Thyroid gland (tissue), 4 donors: ENCODE results near the gene ACTG2.

Source experiments
- CTCF ChIP-seq, 6 experiments: fragments of 200-600 bp in 3 of 6; fragments of 450-650 bp in 3 of 6; sonication (generic) in 3 of 6; IDR thresholded peaks; one replicate each; pipeline ENCODE4 v1.5.1; 2016 to 2019; ENCODE audit warnings: antibody characterized with exemption in 6 of 6, mild to moderate bottlenecking in 2 of 6, inconsistent platforms in 1 of 6, moderate library complexity in 1 of 6
- POLR2A ChIP-seq, 2 donors: fragments of 450-650 bp; IDR thresholded peaks; one replicate each; pipeline ENCODE4 v1.6.1; 2017; ENCODE audit warnings: antibody characterized with exemption in 2 of 2, mild to moderate bottlenecking in 2 of 2, moderate library complexity in 1 of 2

- no peak for TF ChIP-seq CTCF (IDR thresholded peaks at IDR 0.05)
- TF ChIP-seq POLR2A (IDR thresholded peaks at IDR 0.05), result no peak
Observed at GRCh38 chr2:73889206-73889605, 3.6 kb upstream of the ACTG2 start.
